Testis (tissue), 3 donors: Measurements from ENCODE around the gene VWDE. TPM values are rescaled to one million over a fixed set of nuclear protein-coding genes. Genes with fewer than 3 reads are reported as not detected.

Source experiments
- DNase-seq: peaks from one replicate; pipeline ENCODE4 v3.0.0-alpha.2; 2019
- H3K27ac ChIP-seq, 2 donors: fragments of 200-600 bp; sonication (generic); one replicate each; pipeline ENCODE4 v1.5.1; 2019
- H3K27me3 ChIP-seq: fragments of 200-600 bp; sonication (generic); one replicate; pipeline ENCODE4 v1.5.1; 2019
- H3K36me3 ChIP-seq: fragments of 200-600 bp; sonication (generic); one replicate; pipeline ENCODE4 v1.5.1; 2017; ENCODE audit warnings: low read depth; ENCODE audit errors: missing control alignments
- H3K4me1 ChIP-seq: fragments of 200-600 bp; sonication (generic); one replicate; pipeline ENCODE4 v1.5.1; 2019
- H3K4me3 ChIP-seq, 2 donors: fragments of 200-600 bp; sonication (generic); one replicate each; pipeline ENCODE4 v1.5.1; 2017 to 2019
- H3K9me3 ChIP-seq: fragments of 200-600 bp; sonication (generic); one replicate; pipeline ENCODE4 v1.5.1; 2017
- CTCF ChIP-seq, 3 experiments: fragments of 450-650 bp in 2 of 3; fragments of 200-600 bp in 1 of 3; sonication (generic) in 1 of 3; IDR thresholded peaks; one replicate each; pipeline ENCODE4 v1.5.1; 2016 to 2019; ENCODE audit warnings: antibody characterized with exemption in 3 of 3, mild to moderate bottlenecking in 2 of 3, moderate library complexity in 1 of 3
- POLR2A ChIP-seq: fragments of 450-650 bp; IDR thresholded peaks from one replicate; pipeline ENCODE4 v1.6.1; 2017; ENCODE audit warnings: antibody characterized with exemption, mild to moderate bottlenecking, moderate library complexity
- WGBS, 2 donors: methylation state at CpG; one replicate each; pipeline ENCODE4 v1.1.5; 2018; 5-methylcytosine and 5-hydroxymethylcytosine counted together
- intact Hi-C: fragments of 100-400 bp; cut with DNase I; formaldehyde crosslinking; loops from one replicate; pipeline ENCODE4 v1.15.1; 2023; ENCODE audit warnings: low total_unique reads
- polyA plus RNA-seq: library from polyadenylated mRNA; stranded (reverse); fragments of 350-450 nt; fragmentation: Illumina TruSeq; extraction: RNeasy Lipid Tissue Mini Kit (QIAGEN cat#74804); gene quantifications from one replicate; pipeline ENCODE4 v1.2.3, GENCODE V29; 2014; ENCODE audit warnings: low read depth, low replicate concordance; ENCODE audit not compliant: insufficient read depth
- total RNA-seq, 2 donors: library from RNA; depleted of rRNA; stranded (reverse); fragments of >200 nt; gene quantifications; one replicate each; pipeline ENCODE4 v1.2.3, GENCODE V29; 2016

Gene VWDE
- total and polyA plus RNA-seq, 3 donors from 2014 or later, result 0.45 to 6.6 (median 3.3) TPM

- intact Hi-C loops, result no loop called here
- H3K27me3 ChIP-seq, result no peaks in the 10 kb centered on the region
- no peak overlapping the region for H3K4me3 ChIP-seq
- WGBS, 2 donors, result 50 to 64% methylated on average over 1 of the region's 1 CpG
- no peaks in the 10 kb centered on the region for H3K4me1 ChIP-seq
- no peak overlapping the region for H3K27ac ChIP-seq
- no peak for DNase-seq
- no peak for TF ChIP-seq POLR2A
- no peak for TF ChIP-seq CTCF (IDR thresholded peaks at IDR 0.05)
- no peaks in the 10 kb centered on the region for H3K36me3 ChIP-seq
- no peaks in the 10 kb centered on the region for H3K9me3 ChIP-seq
Measured at GRCh38 chr7:12425311-12425710, 21.6 kb upstream of the VWDE start.

- DNase-seq, result no peak
- H3K4me1 ChIP-seq, result no peaks in the 10 kb centered on the region
- intact Hi-C loops, result no loop called here
- WGBS, 2 donors, result 56 to 59% methylated on average over 12 of the region's 12 CpGs
- H3K9me3 ChIP-seq, result no peaks in the 10 kb centered on the region
- no peak overlapping the region for H3K27ac ChIP-seq
- H3K36me3 ChIP-seq, result no peaks in the 10 kb centered on the region
- no peak overlapping the region for H3K4me3 ChIP-seq
- TF ChIP-seq POLR2A, result no peak
- TF ChIP-seq CTCF (IDR thresholded peaks at IDR 0.05), result no peak
- H3K27me3 ChIP-seq, result no peaks in the 10 kb centered on the region
Measured at GRCh38 chr7:12423997-12424745, 20.5 kb upstream of the VWDE start.

GRCh38 chr7:12423355-12423996 lies 19.8 kb upstream of the VWDE start:
- WGBS, 2 donors, result 44 to 48% methylated on average over 8 of the region's 8 CpGs
- Histone ChIP-seq H3K9me3 (no peaks in the 10 kb centered on the region), H3K27me3 (no peaks in the 10 kb centered on the region), H3K4me1 (no peaks in the 10 kb centered on the region), H3K27ac (no peak overlapping the region), H3K4me3 (no peak overlapping the region), H3K36me3 (no peaks in the 10 kb centered on the region)
- TF ChIP-seq CTCF (IDR thresholded peaks at IDR 0.05), result no peak
- TF ChIP-seq POLR2A, result no peak
- intact Hi-C loops, result no loop called here
- DNase-seq, result no peak

GRCh38 chr7:12422554-12423320 lies 19.1 kb upstream of the VWDE start:
- Histone ChIP-seq H3K4me3 (no peak overlapping the region), H3K4me1 (no peaks in the 10 kb centered on the region), H3K36me3 (no peaks in the 10 kb centered on the region), H3K27me3 (no peaks in the 10 kb centered on the region), H3K27ac (no peak overlapping the region), H3K9me3 (no peaks in the 10 kb centered on the region)
- TF ChIP-seq CTCF (IDR thresholded peaks at IDR 0.05), result no peak
- no peak for TF ChIP-seq POLR2A
- intact Hi-C loops, result no loop called here
- DNase-seq, result no peak
- WGBS, 2 donors, result 67 to 76% methylated on average over 4 of the region's 4 CpGs
